Measurements from ENCODE around the gene AHDC1.

GRCh38 chr1:27547220-27548116 lies 56.5 kb downstream of the AHDC1 start:
- TF ChIP-seq CTCF (IDR thresholded peaks at IDR 0.05; ENCODE audit: poor library complexity, severe bottlenecking) (no peak), POLR2AphosphoS5 (IDR thresholded peaks at IDR 0.05) (no peak)

Data from neural cell (in vitro differentiated cells).